H54 (cell line): ENCODE measurements around the gene RBM33.

ENCODE experiments used
- DNase-seq: peaks from one replicate; pipeline ENCODE4 v3.0.0; 2011; ENCODE audit warnings: low spot score, mixed read lengths; ENCODE audit not compliant: insufficient read length
- FAIRE-seq: peaks from 3 replicates; lab custom pipeline; 2011; peaks lifted over from hg19 to GRCh38; lab: Jason Lieb, UNC
- POLR2A ChIP-seq: IDR thresholded peaks from 2 replicates; pipeline ENCODE4 v1.6.1; 2011; ENCODE audit warnings: low read depth, mild to moderate bottlenecking, low read length

RBM33 gene

GRCh38 chr7:155735442-155736115, 91.1 kb downstream of the RBM33 start:
- FAIRE-seq (no peak), DNase-seq (no peak)
- TF ChIP-seq POLR2A: no peak

GRCh38 chr7:155737590-155737989, 93.1 kb downstream of the RBM33 start:
- no peak for DNase-seq
- no peak for TF ChIP-seq POLR2A
- no peak for FAIRE-seq

GRCh38 chr7:155738104-155738503, 93.6 kb downstream of the RBM33 start:
- DNase-seq (no peak), FAIRE-seq (no peak)
- TF ChIP-seq POLR2A: no peak

DNA sequence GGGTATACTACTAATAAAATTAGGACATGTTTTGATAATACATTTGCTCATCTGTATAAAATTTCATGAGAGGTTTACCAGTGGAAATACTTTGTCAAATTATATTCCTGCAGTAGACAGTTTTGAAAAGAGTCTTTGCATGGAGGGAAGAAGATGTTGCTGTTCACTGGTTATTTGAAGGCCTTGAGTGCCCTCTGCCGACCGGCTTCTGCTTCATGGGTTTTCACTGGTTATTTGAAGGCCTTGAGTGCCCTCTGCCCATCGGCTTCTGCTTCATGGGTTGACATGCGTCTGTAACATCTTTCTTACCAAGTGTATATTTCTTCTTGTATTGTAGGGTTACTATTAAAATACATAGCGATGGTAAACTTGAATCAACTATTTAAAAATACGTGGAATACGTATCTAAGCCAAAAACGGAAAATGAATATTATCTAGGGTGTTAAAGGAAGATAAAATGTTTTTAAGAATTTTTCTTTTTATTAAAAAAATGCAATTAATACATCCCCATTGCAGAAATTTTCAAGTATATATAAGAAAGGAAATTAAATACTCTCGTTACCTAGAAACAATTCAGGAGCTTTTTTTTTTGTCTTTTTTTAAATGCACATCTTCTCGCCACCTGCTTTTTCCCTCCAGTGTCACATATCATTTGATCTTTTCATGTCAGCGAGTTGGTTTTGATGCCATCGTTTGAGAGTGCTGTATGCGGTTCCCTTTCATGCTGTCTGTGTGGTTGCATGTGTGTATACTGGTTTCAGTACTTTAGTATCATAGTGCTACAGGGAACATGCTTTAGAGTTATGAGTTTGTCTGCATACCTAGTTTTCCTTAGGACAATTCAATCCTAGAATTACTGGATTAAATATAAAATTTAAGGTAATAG, 94.4 kb downstream of the RBM33 start:
- FAIRE-seq (no peak), DNase-seq (no peak)
- no peak for TF ChIP-seq POLR2A

- DNase-seq (no peak), FAIRE-seq (no peak)
- TF ChIP-seq POLR2A: no peak
Observed at GRCh38 chr7:155739538-155740143, 95.2 kb downstream of the RBM33 start.

GRCh38 chr7:155741082-155741481, 96.6 kb downstream of the RBM33 start:
- FAIRE-seq (no peak), DNase-seq (no peak)
- TF ChIP-seq POLR2A: no peak

DNA sequence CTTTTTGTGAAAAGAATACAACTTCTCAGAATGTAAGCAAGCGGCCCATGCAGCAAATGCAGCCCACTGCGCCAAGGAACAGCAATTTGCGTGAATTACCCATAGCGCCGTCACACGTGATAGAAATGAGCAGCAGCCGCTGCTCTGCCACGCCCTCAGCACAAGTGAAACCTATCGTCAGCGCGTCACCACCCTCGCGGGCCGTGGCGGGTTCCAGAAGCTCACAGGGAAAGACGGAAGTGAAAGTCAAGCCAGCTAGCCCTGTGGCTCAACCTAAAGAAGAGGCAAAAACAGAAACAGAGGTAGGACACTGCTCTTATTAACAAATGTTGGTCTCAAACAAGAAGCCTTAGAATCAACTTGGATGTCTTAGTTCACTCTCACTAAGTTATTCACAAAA, 97.3 kb downstream of the RBM33 start:
- TF ChIP-seq POLR2A: no peak
- DNase-seq (no peak), FAIRE-seq (no peak)

DNA sequence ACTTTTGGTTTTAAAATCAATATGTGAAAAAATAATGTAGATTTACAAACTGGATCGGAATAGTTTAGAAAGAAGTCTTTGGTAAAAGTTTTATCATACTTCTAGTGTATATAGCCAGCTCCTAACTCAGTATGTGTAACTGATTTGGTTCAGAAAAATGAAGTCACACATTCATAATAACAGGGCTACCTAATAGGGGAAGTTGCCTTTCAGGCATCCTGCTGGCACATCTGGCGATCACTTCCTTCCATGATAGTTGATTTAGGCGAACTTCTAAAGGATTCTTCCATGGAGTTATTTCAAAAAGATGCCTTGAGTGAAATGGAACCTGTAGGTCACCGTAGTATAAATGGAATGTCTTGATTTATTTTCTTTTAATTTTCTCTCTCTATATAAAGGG, 98.7 kb downstream of the RBM33 start:
- DNase-seq (no peak), FAIRE-seq (no peak)
- no peak for TF ChIP-seq POLR2A

DNA sequence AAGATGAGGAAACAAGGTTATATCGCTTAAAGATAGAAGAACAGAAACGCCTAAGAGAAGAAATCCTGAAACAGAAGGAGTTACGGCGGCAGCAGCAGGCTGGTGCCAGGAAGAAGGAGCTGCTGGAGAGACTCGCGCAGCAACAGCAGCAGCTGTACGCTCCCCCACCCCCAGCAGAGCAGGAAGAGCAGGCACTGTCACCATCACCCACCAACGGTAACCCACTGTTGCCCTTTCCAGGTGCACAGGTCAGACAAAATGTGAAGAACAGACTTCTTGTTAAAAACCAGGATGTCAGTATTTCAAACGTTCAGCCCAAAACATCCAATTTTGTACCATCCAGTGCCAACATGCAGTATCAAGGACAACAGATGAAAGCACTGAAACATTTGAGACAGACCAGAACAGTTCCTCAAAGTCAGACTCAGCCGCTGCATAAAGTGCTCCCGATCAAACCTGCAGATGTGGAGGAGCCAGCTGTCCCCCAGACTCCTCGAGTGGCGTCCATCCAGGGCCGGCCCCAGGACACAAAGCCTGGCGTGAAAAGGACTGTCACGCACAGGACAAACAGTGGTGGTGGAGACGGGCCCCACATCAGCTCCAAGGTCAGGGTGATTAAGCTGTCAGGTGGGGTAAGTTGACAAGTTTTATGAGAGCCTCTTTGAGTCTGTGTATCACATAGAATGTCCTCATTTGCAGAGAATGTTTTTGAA, 100.7 kb downstream of the RBM33 start:
- DNase-seq (no peak), FAIRE-seq (no peak)
- TF ChIP-seq POLR2A: no peak

DNA sequence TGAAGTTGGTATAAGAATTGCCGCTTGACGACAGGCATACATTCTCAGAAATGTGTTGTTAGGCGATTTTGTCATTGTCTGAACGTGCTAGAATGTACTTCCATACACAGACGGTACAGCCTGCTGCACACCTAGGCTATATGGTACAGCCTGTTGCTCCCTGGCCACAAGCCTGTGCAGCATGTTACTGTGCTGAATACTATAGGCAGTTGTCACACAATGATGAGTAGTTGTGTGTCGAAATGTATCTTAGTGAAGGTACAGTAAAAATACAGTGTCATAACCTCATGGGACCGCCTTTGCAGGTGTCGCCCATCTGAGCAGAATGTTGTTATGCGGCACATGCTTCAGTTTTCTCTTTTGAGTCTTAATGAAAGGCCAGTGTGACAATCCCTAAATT, 101.3 kb downstream of the RBM33 start:
- TF ChIP-seq POLR2A: no peak
- FAIRE-seq: no peak
- DNase-seq: no peak

GRCh38 chr7:155746188-155746587, 101.7 kb downstream of the RBM33 start:
- no peak for FAIRE-seq
- TF ChIP-seq POLR2A: no peak
- DNase-seq: no peak

- TF ChIP-seq POLR2A: no peak
- FAIRE-seq (no peak), DNase-seq (no peak)
Observed at GRCh38 chr7:155747209-155747608, 102.7 kb downstream of the RBM33 start.

DNA sequence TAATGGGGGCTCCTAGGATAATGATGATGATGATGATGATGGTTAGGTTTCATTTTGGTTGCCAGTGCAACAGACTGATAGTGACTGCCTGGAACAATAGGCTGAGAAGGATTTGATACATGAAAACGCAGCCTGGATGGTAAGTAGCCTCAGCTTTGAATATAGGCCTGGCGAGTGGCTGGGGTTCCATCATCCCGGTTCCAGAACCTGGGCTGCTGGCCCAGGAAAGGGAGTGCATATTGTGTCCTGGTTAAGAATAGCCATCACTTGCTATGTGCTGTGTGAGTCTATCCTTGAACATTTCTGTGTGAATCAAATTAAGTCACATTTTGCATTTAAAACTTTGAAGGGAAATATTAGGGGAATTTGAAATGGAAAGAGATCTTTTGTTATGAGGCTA, 105.1 kb downstream of the RBM33 start:
- TF ChIP-seq POLR2A: no peak
- FAIRE-seq (no peak), DNase-seq (no peak)

DNA sequence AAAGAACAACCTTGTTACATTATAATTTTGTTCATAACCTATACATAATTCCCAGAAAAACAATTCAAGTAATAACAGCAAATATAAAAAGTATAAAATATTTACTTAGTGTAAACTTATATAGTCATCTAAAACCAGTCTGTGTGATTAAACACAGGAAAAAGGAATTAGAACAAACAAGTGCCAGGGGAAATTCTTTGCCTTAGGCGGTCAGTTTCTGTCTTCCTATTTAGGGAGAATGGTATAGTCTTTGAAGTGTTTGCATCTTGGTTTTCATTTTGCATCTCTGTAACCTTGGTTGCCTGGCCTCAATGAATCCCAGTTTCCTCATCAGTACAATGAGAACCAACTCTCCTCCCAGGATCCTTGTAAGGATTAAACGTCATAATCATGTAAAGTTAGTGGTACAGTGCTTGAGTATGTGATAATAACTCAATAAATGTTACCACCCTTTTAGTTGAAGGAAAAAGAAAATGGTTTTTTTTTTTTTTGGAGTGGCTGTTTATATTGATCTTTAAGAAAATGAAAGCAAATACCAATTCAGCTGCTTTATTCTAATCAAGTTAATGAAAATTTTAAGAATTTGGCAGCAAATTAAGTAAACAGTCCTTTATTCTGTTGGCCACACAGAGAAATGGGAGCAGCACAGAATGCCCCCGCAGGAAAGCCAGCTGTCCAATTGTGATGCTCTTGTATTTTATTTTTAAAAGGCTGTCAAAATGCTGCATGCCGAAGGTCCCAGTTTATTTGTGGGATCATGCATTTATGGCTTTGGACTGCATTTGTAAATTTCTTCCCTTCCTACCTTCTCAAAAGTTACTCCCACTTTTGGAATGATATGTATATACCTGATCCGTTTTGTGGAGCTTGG, 106.0 kb downstream of the RBM33 start:
- no peak for DNase-seq
- FAIRE-seq: no peak
- TF ChIP-seq POLR2A: no peak
